Nucleus accumbens (tissue), 56 donors: ENCODE results near the gene PYGM.

Source experiments
- DNase-seq, 56 donors: peaks; one replicate each; lab custom pipeline; 2025; lab: John Stamatoyannopoulos, UW

The PYGM gene

DNA sequence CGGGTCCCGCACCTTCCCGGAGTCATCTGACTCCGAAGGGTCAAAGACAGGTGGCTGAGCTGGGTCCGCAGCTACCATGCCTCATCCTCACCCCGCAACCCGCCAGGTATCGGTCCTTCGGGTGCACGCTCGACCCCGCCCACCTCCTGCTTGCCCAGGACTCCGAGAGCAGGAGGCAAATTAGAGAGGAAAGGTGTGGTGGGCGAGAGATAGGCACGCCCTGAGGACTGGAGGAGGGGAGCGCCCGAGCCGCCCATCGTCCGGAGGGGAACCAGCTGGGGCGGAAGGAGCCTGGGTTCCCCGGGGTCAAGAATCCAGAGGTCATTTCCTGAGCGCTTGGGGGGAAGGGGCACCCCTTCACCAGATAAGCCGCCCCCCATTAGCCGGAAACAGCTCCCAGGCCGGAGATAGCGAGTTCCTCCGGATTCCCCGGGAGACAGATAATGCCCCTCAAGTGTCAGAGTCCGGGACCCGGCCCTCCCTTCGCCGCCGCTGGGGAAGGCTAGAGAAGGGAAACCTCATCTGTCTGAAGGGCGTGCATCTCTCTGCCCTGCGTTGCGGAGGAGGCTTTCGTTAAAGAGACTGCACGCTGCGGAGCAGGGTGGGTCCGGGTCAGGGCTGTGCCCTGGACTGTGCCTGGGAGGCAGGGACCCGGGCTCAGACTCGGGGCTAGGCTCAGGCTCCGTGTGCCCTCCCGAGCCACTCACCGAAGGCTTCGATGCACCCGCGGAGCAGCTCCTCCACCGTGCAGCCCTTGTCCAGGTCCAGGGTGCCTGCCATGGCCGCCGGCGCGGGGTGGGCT, 17.5 kb downstream of the PYGM start:
- no peak for DNase-seq

DNA sequence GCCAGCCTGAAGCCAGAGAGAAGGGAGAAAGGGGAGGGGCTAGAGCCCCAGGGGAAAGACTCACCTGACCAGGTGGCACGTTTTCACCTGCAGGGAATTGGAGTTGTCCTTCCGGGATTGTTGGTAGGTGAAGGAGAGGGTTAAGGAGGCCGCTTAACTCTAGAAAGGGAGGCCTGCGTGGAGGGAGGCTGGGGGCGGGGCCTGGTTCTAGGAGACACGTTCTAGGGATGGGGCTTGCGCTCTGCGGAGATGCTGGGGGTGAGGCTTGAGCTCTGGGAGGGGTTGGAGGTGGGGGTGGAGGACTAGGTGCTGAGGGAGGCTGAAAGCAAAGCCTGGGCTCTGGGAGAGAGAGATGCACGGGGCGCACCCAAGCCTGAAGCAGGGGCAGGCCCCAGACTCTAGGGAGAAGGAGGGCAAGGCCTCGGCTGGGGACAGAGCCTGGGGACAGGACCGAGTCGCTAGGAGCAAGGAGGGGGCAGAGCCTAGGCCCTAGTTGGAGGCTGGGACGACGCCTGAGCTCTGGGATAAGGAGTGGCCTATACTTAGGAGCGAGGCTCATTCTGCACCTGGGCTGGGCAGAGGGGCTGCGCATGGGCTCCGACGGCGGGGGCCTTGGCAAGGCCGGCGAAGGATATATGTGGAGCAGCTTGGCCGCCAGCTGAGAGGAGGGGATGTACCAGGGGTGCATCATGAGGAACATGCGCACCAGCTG, 18.2 kb downstream of the PYGM start:
- peak in 8 of 56 donors; percentile 10 to 36 (median 24) for DNase-seq

DNA sequence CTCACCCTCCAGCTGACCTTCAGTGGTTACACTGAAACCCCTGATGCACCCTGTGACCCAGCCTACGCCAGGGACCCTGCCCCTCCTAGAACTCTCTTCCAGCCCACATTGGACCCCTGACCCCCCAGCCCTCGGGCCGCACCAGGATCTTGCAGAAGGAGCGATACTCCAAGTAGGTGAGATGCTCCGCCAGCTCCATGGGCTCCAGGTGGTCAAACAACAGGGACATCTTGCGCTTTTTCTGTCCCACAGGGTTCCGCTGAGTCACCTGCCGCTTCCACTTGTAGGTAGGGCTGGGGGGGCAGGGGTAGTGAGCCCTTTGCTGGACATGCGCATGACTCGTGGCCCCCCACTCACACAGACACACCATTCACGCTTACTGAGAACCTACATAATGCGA, 19.9 kb downstream of the PYGM start:
- DNase-seq: no peak

DNA sequence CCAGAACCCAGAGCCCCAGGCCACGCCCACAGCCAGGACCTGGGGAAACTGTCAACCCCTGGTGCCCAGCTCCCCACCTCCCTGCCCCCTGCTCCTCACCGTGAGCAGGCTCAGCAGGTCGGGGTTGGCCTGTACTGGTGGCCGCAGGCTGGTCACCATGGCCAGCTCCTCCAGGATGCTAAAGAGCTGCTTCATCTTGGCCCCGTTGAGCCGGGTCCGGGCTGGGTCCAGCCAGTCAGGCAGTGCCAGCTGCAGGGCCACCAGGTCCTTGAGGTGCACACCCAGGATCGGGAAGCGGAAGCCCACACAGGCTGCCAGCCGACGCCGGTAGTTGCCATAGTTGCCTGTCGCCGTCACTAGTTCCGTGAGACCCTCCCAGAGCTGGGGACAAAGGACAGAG, 23.1 kb downstream of the PYGM start:
- DNase-seq: no peak

DNA sequence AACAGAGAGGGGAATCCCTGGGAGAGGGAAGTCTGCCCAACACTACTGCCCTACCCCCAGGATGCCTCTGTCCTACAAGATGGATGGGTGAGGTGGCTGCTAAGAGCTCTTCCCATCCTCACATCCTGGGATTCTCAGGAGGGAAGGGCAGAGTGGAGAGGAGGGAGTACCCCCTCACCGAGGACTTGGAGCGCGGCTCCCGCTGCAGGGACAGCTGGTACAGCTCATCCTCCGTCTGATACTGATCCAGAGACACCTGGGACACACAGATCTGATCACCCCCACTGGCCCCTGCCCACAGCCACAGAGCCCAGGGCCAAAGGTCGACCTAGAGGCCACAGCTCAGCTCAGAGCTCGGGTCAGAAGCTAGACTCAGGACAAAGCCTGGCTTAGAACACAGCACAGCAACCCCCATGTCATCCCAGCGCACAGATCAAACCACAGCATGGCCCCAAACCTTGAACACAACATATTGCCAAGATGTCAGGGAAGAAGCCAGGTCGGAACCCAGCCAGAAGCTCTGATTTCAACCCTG, 24.0 kb downstream of the PYGM start:
- DNase-seq: no peak

DNA sequence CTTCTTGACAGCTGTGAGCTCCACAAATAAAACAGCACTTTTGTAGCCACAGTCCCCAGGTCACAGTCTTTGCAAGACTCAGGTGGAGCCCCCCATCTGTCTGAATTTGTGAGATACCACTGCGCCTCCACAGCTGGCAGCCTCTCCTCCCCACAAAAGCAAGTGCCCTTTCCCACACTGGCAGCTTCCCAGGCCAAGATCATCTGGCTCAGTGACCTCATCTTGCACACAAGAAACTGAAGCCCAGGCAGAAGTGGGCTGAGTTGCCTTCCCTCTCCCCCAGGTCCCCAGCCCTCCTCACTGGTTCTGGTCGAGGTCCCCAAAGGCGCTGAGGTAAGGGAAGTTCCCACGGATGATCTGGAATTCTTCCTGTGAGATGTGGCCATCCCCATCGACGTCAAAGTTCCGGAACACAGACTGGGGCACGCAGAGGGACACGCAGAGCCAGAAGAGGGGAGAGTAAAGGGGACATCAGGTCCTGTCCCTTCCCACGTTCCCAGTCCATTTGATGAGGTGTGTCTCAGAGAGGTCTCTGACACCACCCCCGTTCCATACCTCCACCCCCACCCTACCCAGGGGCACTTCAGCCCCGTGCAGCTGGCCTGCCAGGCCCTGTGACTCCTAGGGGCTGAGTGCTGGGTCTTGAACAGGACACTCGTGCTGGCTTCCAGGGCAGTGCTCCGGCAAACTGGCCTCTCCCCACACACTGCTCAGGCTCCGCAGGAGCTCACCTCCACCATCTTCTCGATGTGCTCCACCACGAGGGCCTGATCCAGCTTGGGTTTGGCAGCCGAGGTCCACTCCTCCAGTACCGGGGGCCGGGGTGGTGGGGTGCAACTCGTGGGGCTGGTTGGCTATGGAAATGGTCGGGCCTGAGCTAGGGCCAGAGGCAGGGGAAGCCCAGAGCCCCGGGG, 24.7 kb downstream of the PYGM start:
- DNase-seq: no peak

DNA sequence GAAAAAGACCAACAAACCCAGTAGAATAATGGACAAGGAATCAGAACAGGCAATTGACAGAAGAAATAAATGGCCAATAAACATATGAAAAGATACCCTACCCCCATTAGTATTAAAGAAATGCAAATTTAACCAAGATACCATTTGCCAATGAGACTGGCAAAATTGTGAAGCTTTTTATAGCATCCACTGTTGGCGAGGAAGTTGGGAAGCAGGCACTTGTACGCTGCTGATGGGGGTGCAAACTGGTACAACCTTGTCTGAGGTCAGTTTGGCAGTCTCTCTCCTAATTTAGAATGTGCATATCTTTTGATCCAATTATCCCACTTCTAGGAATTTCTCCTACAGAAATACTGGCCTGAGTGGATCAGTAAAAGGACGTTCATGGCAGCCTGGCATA, 28.2 kb downstream of the PYGM start:
- no peak for DNase-seq

DNA sequence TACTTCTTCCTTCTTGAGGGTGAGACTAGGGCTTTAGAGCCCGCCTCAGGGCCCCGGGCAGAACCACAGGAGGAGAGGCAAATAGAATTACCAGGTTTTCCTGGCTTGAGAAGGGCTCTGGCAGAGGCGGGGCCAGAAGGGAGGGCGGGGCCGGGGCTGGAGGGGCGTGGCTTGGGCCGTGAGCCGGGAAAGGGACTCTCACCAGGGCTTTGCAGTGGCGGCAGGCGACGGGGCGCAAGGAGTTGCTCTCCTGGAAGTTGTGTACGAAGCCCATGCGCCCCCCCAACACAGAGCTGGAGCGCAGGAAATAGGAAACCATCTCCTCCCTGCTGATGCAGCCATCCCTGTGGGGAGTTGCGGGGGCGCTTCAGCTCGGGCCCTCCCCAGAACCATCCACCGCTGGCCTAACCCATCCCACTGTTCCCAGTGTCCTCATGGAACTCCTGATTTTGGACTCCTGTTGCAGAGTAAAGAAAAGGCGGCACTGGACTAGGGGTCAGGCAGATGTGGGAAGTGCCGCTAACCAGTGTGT, 29.9 kb downstream of the PYGM start:
- DNase-seq: no peak

DNA sequence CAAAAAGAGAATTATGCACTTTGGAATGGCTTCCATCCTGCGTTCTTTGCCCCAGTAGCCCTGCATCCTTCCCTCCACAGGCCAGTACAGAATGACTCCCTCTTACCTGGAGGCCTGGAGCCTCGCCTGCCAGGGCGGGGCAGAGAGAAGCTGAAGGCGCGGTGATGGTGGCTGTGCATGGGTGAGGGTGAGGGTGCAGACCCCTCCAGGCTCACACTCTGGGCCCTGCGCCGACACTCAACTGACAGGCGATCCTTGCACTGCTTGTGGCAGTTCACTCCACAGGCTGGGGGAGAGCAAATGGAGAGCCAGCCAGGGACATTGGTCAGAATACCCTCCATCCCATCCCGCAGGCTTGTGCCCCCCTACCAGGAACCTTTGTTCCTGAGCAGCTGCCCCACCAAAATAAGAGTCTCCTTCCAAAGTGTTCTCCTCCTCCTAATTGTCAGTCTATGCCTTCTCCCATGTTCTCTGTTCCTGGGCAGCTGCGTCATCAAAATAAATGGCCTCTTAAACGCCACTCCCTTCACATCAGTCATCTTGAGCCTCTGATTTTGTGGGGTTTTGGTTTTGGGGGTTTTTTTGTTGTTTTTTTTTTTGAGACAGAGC, 30.9 kb downstream of the PYGM start:
- no peak for DNase-seq

DNA sequence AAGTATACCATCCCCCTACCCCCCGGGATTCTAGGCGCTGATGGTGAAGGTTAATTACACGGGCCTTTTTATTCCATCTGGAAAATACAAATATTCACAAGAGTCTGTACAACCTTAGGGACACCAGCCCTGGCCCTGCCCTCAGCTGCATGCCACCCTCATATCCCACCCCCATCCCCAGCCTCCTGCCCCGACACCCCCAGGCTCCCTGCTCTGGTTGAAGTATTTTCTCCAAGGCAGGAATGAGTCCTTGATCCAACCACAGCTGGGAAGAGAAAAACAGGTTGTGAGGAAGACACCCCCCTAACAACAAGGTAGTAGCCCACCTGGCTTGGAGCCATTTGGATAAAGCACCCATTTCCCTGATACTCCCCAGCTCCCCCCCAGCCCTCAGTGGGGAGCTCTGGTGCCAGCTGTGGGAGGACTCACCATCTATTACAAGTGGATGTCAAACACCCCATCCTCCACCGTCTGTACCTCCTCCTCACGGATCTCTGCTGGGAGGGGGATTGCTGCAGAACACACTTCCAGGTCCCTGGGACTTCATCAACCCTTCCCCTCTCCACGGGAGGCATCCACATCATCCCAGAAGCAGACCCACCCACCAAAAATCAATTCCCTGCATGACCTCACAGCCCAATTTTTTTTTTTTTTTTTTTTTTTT, 32.8 kb downstream of the PYGM start:
- DNase-seq: no peak

DNA sequence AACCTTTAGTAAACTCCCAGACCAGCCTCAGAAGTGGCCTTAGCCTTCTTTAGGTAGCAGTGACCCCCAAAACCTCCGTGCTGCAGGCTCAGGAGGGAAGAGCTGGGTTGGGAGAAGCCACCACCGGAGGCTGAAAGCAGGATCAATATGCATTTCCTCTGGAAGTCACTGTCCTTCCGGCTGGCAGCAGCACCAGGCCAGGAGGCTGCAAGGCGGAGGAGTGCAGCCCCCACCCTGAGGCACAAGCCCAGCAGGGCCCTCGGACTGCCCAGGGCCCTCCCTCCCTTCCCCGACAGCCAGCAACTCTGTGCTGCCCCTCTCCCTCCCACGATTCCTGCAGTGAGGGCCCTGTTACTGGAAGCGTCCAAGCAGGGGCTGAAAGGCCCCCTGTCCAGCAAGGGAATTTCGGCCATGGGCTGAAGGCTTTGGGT, 33.5 kb downstream of the PYGM start:
- no peak for DNase-seq

DNA sequence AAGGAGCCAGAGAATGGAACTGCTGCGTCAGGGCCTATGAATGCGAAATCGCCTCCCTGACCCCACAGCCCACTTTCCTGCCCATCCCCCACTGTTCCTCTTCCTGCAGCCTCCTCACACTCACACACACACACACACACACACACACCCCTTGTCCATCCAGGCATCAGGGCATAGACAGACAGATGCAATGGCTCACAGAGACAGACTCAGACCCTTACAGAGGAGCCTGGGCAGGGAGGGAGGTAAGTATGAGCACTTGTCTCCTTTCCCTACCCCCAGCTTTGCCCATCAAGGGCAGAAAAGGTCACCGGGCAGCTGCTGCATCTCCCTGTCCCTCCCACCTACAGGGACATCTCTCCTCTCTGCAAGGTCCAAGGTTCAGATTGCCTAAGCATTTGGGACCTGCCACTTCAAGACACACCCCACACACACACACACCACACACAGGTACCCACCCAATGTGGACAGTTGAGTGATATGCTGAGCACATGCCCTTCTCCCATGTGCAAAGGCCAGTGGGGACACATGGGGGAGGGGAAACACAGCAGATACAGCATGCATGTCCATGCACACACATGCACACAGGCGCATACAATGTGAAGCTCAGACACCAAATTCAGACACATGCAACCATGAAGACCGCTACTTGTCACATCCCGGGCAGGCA, 34.8 kb downstream of the PYGM start:
- DNase-seq: no peak

DNA sequence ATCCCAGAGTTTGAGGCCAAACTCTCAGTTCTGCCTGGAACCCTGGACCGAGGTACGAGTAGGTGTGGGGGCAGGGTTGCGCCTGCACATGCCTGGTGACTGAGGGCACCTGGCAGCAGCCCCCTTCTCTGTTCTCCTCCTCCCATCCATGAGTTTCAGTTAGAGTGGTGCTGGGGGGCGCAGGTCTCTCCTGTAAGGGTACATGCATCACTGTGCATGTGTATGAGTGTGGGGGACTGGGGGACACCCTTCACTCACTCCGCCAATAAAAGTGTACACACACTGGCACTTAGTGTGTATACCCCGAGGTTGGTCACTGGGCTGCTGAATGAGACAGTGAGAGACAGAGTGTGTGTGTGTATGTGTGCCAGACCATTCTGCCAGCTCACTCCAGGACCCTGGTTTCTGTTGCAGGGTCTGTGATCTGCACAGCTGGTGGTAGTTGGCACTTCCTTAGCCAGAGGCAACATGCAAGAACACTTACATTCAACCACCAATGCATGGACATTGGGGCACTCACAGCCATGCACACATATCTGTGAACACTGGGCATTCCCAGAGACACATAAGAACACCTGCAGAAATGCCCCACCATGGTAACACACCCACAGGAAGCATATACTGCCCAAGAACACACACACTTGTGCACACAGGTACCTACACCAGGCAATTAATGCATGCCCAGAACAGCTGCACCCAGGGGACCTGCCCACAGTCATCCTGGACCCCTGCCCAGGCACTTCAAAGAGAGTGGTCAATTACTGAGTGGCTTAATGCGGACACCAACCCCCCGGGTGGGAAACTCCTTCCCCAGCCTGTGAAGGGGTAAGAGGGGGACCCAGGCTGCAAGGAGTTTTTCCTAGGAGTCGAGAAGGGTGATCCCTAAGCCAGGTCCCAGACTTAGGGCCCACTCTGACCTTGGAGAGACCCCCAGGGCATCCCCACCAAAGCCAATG, 35.6 kb downstream of the PYGM start:
- no peak for DNase-seq

DNA sequence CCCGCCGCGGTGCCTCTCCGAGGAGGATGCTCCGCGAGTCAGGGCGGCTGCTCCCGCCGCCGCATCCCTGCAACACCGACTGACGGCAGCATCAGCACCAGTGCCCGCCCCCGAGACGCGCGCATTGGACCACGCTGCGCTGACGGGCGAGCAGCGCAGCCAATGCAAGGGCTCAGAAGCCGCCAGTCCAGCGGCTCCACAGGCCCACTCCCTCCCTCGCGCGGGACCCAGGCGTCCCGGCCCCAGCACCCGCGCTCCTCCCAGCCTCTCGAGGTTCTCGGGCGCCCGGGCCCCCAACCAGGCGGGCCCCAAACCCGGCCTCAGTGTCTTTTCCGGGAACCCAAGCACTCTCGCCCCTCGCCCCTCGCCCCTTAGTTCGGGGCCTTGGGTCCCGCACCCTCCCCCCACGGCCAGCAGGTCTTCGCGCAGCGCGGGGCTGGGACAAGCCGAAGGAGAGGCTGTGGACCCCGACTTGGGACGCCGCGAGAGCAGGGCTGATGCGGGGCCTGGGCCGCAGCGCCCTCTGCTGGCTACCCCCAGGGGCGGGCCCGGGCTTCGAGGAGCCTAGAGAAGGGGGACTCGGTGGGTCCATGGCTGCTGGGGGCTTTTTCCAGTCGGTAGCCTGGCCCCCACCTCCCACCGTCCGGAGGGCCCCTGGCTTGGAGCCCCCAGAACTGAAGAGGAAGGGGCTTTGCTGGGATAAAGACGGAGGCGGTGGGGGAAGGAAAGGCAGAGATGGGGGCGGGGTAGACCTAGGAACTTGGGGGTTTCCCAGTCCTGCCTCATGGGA, 36.5 kb downstream of the PYGM start, which contains the start of gene NRXN2:
NRXN2 (minus strand) TSS at position 81 of the 790 bp plus-strand sequence. CDS start 9,498 bp downstream, outside the sequence.
- peak; percentile 51 to 95 (median 88) for DNase-seq

DNA sequence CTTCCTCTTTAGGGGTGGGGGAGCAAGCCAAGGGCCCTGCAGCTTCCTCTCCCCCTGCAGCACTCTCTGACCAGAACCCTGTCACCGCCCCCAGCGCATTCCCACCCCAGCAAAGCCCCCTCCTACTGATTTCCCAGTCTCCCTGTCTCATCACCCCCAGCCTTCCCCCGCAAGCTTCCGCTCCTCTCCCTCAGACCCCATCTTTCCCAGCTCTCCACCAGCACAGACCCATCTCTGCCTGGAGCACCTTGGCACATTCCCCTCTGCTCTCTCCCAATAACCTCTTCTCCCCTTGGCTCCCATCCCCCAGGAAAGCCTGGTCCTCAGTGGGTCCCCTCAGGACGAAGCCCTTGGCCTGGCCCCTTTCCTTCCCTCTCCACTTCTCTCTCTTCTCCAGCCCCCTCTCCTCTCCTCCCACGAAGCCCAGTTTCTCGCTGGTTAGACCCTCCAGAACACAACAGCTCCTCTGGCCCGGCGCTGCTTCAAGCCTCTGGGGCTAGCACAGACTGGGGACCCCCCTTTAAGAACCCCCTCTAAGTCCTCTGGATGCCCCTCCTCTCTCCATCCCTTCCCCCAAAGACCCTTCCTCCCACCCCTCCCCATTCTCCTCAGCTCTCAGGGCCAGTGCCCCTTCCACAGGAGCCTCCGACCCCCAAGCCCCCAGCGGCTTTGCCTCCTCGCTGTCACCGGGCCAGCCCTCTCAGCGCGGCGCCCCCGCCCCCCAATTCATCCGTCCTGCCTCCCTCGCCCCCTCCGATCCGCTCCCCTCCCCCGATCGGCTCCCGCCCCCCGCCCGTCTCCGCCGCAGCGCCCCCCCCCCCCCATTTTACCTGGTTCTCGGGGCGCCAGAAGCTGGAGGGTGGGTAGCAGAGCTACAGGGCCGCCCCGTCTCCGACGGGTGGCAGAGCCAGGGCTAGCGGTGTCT, 37.4 kb downstream of the PYGM start:
- no peak for DNase-seq

DNA sequence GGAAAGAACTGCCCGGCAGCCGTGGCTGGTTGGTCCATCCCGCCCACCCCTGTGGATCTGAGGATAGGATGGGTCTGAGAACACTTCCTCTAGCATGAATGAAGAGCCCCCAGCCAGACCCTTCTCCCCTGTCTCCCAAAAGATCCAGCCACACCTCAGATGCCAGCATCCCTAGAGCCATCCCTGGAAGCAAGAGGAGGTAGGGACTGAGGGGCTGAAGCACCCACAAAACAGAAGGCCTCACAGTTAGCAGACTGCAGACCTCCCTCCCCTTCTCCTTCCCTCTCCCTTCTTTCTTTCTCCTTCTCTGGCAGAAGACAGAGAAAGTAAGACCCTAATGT, 38.4 kb downstream of the PYGM start:
- no peak for DNase-seq
